PC-3 (cell line): ENCODE measurements around the gene UBTD1. TPM values are rescaled to one million over a fixed set of nuclear protein-coding genes. Genes with fewer than 3 reads are reported as not detected.
A peak's percentile ranks its signal among the peaks of the same experiment; 100 is the strongest.

Experiments
- ATAC-seq: fragments of 200-7000 bp; cut with Tn5 transposase; 2 replicates; pipeline ENCODE4 v1.9.1; 2020; ENCODE audit warnings: mild to moderate bottlenecking, moderate library complexity
- BruUV-seq: library from RNA; stranded (reverse); fragments of 400-500 nt; replicated peaks from 2 replicates; lab custom pipeline; 2021; lab: Mats Ljungman, UMichigan
- CTCF ChIA-PET: fragments of 300-600 bp; sonication (Branson Sonifier 250); formaldehyde crosslinking; loops from one replicate; lab custom pipeline; 2022; ENCODE audit warnings: antibody characterized with exemption; lab: Charles Lee
- POLR2A ChIA-PET: fragments of 300-600 bp; sonication (Branson Sonifier 250); formaldehyde crosslinking; loops from one replicate; lab custom pipeline; 2022; ENCODE audit warnings: antibody characterized with exemption; ENCODE audit not compliant: unreplicated experiment; lab: Charles Lee
- DNase-seq: peaks from one replicate; pipeline ENCODE4 v3.0.0-alpha.2; 2015
- H2AFZ ChIP-seq: fragments of 300-600 bp; sonication (generic); 2 replicates; pipeline ENCODE4 v1.6.0; 2016; ENCODE audit warnings: antibody characterized with exemption, low read length
- H3F3A ChIP-seq: fragments of 300-600 bp; sonication (generic); one replicate; pipeline ENCODE4 v1.6.0; 2017; ENCODE audit warnings: antibody characterized with exemption, low read length, control low read depth, mild to moderate bottlenecking; ENCODE audit not compliant: unreplicated experiment
- H3K27ac ChIP-seq: fragments of 300-600 bp; sonication (generic); 2 replicates; pipeline ENCODE4 v1.5.1; 2016; ENCODE audit warnings: mild to moderate bottlenecking, low read length
- H3K27me3 ChIP-seq: fragments of 300-600 bp; sonication (generic); 2 replicates; pipeline ENCODE4 v1.6.1; 2016; ENCODE audit warnings: low read length, mixed read lengths
- H3K36me3 ChIP-seq: fragments of 300-600 bp; sonication (generic); 2 replicates; pipeline ENCODE4 v1.6.1; 2016; ENCODE audit warnings: low read depth, mixed run types, low read length, mixed read lengths
- H3K4me1 ChIP-seq: fragments of 300-600 bp; sonication (generic); 2 replicates; pipeline ENCODE4 v1.5.1; 2016; ENCODE audit warnings: low read length; ENCODE audit not compliant: insufficient read depth
- H3K4me2 ChIP-seq: fragments of 300-600 bp; sonication (generic); 2 replicates; pipeline ENCODE4 v1.6.0; 2016; ENCODE audit warnings: low read length
- H3K4me3 ChIP-seq: fragments of 300-600 bp; sonication (generic); 2 replicates; pipeline ENCODE4 v1.5.1; 2016; ENCODE audit warnings: mild to moderate bottlenecking, low read length, mixed read lengths
- H3K79me2 ChIP-seq: fragments of 300-600 bp; sonication (generic); 2 replicates; pipeline ENCODE4 v1.6.1; 2017; ENCODE audit warnings: low read length, mixed read lengths
- H3K9ac ChIP-seq: fragments of 300-600 bp; sonication (generic); 2 replicates; pipeline ENCODE4 v1.6.0; 2016; ENCODE audit warnings: mild to moderate bottlenecking, low read length
- H3K9me2 ChIP-seq: fragments of 300-600 bp; sonication (generic); replicated peaks from 2 replicates; pipeline ENCODE4 v1.6.1; 2016; ENCODE audit warnings: mixed run types, low read length, mixed read lengths
- H3K9me3 ChIP-seq: fragments of 300-600 bp; sonication (generic); 2 replicates; pipeline ENCODE4 v1.6.1; 2016; ENCODE audit warnings: low read length, mixed read lengths
- H4K20me1 ChIP-seq: fragments of 300-600 bp; sonication (generic); 2 replicates; pipeline ENCODE4 v1.6.1; 2016; ENCODE audit warnings: low read length, mixed read lengths
- EZH2 ChIP-seq: fragments of 300-600 bp; sonication (generic); IDR thresholded peaks from one replicate; pipeline ENCODE4 v1.6.1; 2017; ENCODE audit warnings: antibody characterized with exemption, mild to moderate bottlenecking, low read length; ENCODE audit not compliant: unreplicated experiment
- EZH2phosphoT487 ChIP-seq: fragments of 300-600 bp; sonication (generic); IDR thresholded peaks from 2 replicates; pipeline ENCODE4 v1.6.1; 2018; ENCODE audit warnings: mild to moderate bottlenecking, antibody characterized with exemption, low read length, borderline replicate concordance
- intact Hi-C: fragments of 100-400 bp; cut with micrococcal nuclease; formaldehyde crosslinking; loops from 2 replicates; pipeline ENCODE4 v1.9.0; 2023
- total RNA-seq: library from RNA; depleted of rRNA; stranded (reverse); fragments of >200 nt; gene quantifications from 2 replicates; pipeline ENCODE4 v1.2.3, GENCODE V29; 2014
- TF ChIP-seq, protein P1 (sequence below): fragments of 300-600 bp; sonication (generic); conservative IDR thresholded peaks from 2 replicates; pipeline ENCODE4 v1.5.1; 2017; ENCODE audit warnings: antibody characterized with exemption, low read depth, mild to moderate bottlenecking, low read length

Gene UBTD1
- total RNA-seq, 1 experiment from 2014 or later = 18.5 TPM

- Histone ChIP-seq H4K20me1 (no peaks in the 10 kb centered on the region), H3K4me3 (no peak overlapping the region), H3K9me2 (no peaks in the 10 kb centered on the region), H3K27ac (peak overlapping the region; percentile 99; the same call in 1 of the 2 replicates), H3F3A (no peaks in the 10 kb centered on the region), H3K9ac (no peak overlapping the region), H3K27me3 (no peaks in the 10 kb centered on the region), H3K4me2 (no peak overlapping the region), H2AFZ (no peak overlapping the region), H3K79me2 (peaks cover 15% of the 10 kb centered on the region; the same call in 1 of the 2 replicates), H3K4me1 (peaks cover 41% of the 10 kb centered on the region), H3K9me3 (no peaks in the 10 kb centered on the region), H3K36me3 (no peaks in the 10 kb centered on the region)
- ChIA-PET POLR2A (no interaction called here), CTCF (no interaction called here)
- TF ChIP-seq EZH2phosphoT487 (no peak), EZH2 (no peak)
- TF ChIP-seq, protein P1, sequence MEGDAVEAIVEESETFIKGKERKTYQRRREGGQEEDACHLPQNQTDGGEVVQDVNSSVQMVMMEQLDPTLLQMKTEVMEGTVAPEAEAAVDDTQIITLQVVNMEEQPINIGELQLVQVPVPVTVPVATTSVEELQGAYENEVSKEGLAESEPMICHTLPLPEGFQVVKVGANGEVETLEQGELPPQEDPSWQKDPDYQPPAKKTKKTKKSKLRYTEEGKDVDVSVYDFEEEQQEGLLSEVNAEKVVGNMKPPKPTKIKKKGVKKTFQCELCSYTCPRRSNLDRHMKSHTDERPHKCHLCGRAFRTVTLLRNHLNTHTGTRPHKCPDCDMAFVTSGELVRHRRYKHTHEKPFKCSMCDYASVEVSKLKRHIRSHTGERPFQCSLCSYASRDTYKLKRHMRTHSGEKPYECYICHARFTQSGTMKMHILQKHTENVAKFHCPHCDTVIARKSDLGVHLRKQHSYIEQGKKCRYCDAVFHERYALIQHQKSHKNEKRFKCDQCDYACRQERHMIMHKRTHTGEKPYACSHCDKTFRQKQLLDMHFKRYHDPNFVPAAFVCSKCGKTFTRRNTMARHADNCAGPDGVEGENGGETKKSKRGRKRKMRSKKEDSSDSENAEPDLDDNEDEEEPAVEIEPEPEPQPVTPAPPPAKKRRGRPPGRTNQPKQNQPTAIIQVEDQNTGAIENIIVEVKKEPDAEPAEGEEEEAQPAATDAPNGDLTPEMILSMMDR = no peak
- BruUV-seq = no TSS peak
- DNase-seq (no peak), ATAC-seq (no peak)
- intact Hi-C loops = loop anchor here (5.0 kb wide), 1 partner anchor 59 kb away; no protein-coding TSS in a partner anchor
These were observed 42.2 kb downstream of the UBTD1 start for GRCh38 chr10:97540669-97541500.

GRCh38 chr10:97542169-97543024 is 43.7 kb downstream of the UBTD1 start:
- TF ChIP-seq EZH2phosphoT487 = no peak
- TF ChIP-seq, protein P1 = no peak
- no peak for TF ChIP-seq EZH2
- TSS peak; percentile 41 for BruUV-seq
- peaks cover 41% of the 10 kb centered on the region for H3K4me1 ChIP-seq

More at GRCh38 chr10:97542169-97543024, 43.7 kb downstream of the UBTD1 start:
- peak overlapping the region; percentile 87 for H3K9ac ChIP-seq
- no peaks in the 10 kb centered on the region for H4K20me1 ChIP-seq
- intact Hi-C loops = loop anchor here (2.0 to 5.0 kb wide), 2 partner anchors 44 to 60 kb away; partner anchors contain the start of genes MMS19 and UBTD1
- peaks cover 15% of the 10 kb centered on the region; the same call in 1 of the 2 replicates for H3K79me2 ChIP-seq
- H3K36me3 ChIP-seq = no peaks in the 10 kb centered on the region
- peak overlapping the region; percentile 99 for H3K27ac ChIP-seq
- no peaks in the 10 kb centered on the region for H3K27me3 ChIP-seq
- ChIA-PET CTCF (no interaction called here), POLR2A (no interaction called here)
- H3K4me3 ChIP-seq = peak overlapping the region; percentile 16; the same call in 1 of the 2 replicates
- no peaks in the 10 kb centered on the region for H3K9me3 ChIP-seq
- H3K9me2 ChIP-seq = no peaks in the 10 kb centered on the region
- ATAC-seq (peak; percentile 67), DNase-seq (peak; percentile 95)
- H3F3A ChIP-seq = no peaks in the 10 kb centered on the region
- H2AFZ ChIP-seq = peak overlapping the region; percentile 72
- peak overlapping the region; percentile 71 for H3K4me2 ChIP-seq
